ENCODE measurements around the gene OSBPL5. TPM values are rescaled to one million over a fixed set of nuclear protein-coding genes. Genes with fewer than 3 reads are reported as not detected.

OSBPL5 gene
- total RNA-seq, 1 experiment from 2014 or later, result 28.4 TPM

DNA sequence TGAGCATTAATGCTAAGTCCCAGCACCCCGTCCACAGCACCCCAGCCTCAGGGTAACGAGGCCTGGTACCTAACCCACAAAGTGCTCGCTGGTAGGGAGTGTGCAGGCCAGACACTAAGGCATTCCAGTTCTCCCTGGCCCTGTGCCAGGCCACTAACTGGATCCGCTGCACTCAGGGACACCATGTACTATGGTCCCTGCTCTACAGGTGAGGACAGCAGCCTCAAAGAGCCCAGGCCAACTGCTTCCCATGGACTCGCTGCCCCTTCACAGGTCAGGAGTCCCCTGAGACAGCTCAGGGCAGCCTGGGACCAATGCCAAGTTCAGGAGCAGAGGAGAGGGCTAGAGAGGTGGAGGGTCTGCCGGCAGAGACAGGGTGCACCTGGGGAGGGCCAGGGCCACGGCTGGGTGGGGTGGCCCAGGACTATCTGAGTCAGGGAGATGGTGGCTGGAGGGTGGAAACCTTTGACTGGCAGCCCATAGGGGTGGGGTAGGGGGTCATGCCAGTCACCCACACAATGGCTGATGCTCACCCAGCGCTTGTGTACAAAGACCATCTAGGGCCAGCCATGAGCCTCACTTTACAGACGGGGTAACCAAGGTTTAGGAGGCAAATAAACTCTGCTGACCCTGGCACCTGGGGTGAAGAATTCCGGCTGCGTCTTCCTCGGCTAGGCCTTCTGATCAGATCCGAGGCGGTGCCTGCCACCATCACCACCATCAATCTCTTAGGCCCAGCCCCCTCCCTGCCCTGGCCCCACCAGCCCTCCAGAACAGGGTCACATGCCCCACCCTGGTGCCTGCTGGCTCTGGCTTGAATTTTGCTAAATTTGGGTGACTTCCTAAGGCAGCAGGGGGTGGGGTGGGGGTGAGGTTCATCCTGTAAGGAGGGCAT, 5.6 kb downstream of the OSBPL5 start:
- peak overlapping the region; percentile 43 for H3K4me3 ChIP-seq (ENCODE audit: low read depth, low read length, poor library complexity, severe bottlenecking)
- POLR2A ChIA-PET (ENCODE audit: low non-redundant PET), result no interaction called here
- no peak overlapping the region for H3K27ac ChIP-seq (ENCODE audit: low read depth, low read length, poor library complexity, severe bottlenecking)
- intact Hi-C loops (cut with micrococcal nuclease; ENCODE audit: unreplicated experiment), result no loop called here
- H3K9me3 ChIP-seq (ENCODE audit: low read depth, low read length, poor library complexity, severe bottlenecking), result no peaks in the 10 kb centered on the region
- no peak for DNase-seq (ENCODE audit: low spot score)
- H3K4me1 ChIP-seq (ENCODE audit: insufficient read depth, low read length, poor library complexity, severe bottlenecking), result peaks cover 10% of the 10 kb centered on the region
- TF ChIP-seq, protein P1, sequence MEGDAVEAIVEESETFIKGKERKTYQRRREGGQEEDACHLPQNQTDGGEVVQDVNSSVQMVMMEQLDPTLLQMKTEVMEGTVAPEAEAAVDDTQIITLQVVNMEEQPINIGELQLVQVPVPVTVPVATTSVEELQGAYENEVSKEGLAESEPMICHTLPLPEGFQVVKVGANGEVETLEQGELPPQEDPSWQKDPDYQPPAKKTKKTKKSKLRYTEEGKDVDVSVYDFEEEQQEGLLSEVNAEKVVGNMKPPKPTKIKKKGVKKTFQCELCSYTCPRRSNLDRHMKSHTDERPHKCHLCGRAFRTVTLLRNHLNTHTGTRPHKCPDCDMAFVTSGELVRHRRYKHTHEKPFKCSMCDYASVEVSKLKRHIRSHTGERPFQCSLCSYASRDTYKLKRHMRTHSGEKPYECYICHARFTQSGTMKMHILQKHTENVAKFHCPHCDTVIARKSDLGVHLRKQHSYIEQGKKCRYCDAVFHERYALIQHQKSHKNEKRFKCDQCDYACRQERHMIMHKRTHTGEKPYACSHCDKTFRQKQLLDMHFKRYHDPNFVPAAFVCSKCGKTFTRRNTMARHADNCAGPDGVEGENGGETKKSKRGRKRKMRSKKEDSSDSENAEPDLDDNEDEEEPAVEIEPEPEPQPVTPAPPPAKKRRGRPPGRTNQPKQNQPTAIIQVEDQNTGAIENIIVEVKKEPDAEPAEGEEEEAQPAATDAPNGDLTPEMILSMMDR (conservative IDR thresholded peaks at IDR 0.05; ENCODE audit: low read depth, low read length), result no peak
- TF ChIP-seq EZH2 (IDR thresholded peaks at IDR 0.05; ENCODE audit: borderline replicate concordance, low read depth, low read length, poor library complexity, severe bottlenecking), result no peak
- H3K27me3 ChIP-seq (replicated peaks; ENCODE audit: insufficient read depth, low read depth, low read length, poor library complexity), result no peaks in the 10 kb centered on the region
- CTCF ChIA-PET, result no interaction called here
- no peaks in the 10 kb centered on the region for H3K36me3 ChIP-seq (ENCODE audit: insufficient read depth, low read length, poor library complexity, severe bottlenecking)
- no TSS peak for BruUV-seq (replicated peaks)

DNA sequence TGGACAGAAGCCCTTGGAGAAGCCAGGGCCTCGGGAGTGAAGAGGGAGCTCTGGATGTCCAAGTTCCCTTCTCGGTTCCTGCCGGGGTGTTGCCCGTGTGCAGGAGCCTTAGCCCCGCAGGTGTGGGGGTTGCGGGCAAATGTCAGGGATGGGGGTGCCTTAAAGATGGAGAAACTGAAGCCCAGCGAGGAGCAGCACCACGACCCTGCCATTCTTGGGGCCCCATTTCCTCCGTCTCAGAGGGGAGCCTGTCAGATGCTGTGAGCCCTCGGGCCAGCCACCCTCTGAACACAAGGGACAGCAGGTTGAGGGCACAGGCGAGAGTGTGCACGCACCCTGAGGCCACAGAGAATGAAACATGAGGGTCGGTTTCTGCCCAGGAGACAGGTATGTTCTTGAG, 6.3 kb downstream of the OSBPL5 start:
- intact Hi-C loops (cut with micrococcal nuclease; ENCODE audit: unreplicated experiment), result no loop called here
- Histone ChIP-seq H3K9me3 (ENCODE audit: low read depth, low read length, poor library complexity, severe bottlenecking) (no peaks in the 10 kb centered on the region), H3K27ac (ENCODE audit: low read depth, low read length, poor library complexity, severe bottlenecking) (no peak overlapping the region), H3K36me3 (ENCODE audit: insufficient read depth, low read length, poor library complexity, severe bottlenecking) (no peaks in the 10 kb centered on the region), H3K4me1 (ENCODE audit: insufficient read depth, low read length, poor library complexity, severe bottlenecking) (peaks cover 18% of the 10 kb centered on the region), H3K27me3 (replicated peaks; ENCODE audit: insufficient read depth, low read depth, low read length, poor library complexity) (no peaks in the 10 kb centered on the region), H3K4me3 (ENCODE audit: low read depth, low read length, poor library complexity, severe bottlenecking) (no peak overlapping the region)
- DNase-seq (ENCODE audit: low spot score), result no peak
- ChIA-PET POLR2A (ENCODE audit: low non-redundant PET) (no interaction called here), CTCF (no interaction called here)
- no TSS peak for BruUV-seq (replicated peaks)
- TF ChIP-seq, protein P1 (conservative IDR thresholded peaks at IDR 0.05; ENCODE audit: low read depth, low read length), result no peak
- no peak for TF ChIP-seq EZH2 (IDR thresholded peaks at IDR 0.05; ENCODE audit: borderline replicate concordance, low read depth, low read length, poor library complexity, severe bottlenecking)

DNA sequence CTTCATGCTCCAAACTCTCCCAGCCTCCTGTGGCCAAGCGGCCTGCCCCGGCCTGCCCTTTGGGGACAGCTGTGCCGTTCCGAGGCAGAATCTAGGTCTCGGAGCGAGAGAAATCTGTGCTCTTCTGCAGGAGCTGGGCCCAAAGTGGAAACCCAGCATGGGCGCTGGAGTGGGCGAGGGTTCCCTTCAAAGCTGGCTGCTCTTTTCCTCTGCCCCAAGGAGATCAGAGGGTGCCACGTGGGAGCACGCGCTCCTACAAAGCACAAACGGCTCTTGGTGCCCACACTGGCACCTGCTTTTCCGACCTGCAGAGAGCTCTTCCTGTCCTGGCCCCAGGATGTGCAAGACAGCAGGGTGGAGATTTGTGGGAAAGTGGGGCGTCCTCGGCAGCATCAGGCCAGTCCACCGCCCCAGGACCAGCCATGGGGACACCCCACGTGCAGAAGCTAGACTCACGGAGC, 6.9 kb downstream of the OSBPL5 start:
- TF ChIP-seq, protein P1 (conservative IDR thresholded peaks at IDR 0.05; ENCODE audit: low read depth, low read length), result no peak
- no peak for TF ChIP-seq EZH2 (IDR thresholded peaks at IDR 0.05; ENCODE audit: borderline replicate concordance, low read depth, low read length, poor library complexity, severe bottlenecking)
- H3K4me1 ChIP-seq (ENCODE audit: insufficient read depth, low read length, poor library complexity, severe bottlenecking), result peaks cover 22% of the 10 kb centered on the region
- H3K36me3 ChIP-seq (ENCODE audit: insufficient read depth, low read length, poor library complexity, severe bottlenecking), result no peaks in the 10 kb centered on the region
- H3K27ac ChIP-seq (ENCODE audit: low read depth, low read length, poor library complexity, severe bottlenecking), result no peak overlapping the region
- no peaks in the 10 kb centered on the region for H3K9me3 ChIP-seq (ENCODE audit: low read depth, low read length, poor library complexity, severe bottlenecking)
- CTCF ChIA-PET, result no interaction called here
- intact Hi-C loops (cut with micrococcal nuclease; ENCODE audit: unreplicated experiment), result no loop called here
- DNase-seq (ENCODE audit: low spot score), result no peak
- no peaks in the 10 kb centered on the region for H3K27me3 ChIP-seq (replicated peaks; ENCODE audit: insufficient read depth, low read depth, low read length, poor library complexity)
- POLR2A ChIA-PET (ENCODE audit: low non-redundant PET), result no interaction called here
- H3K4me3 ChIP-seq (ENCODE audit: low read depth, low read length, poor library complexity, severe bottlenecking), result no peak overlapping the region
- BruUV-seq (replicated peaks), result no TSS peak
